Esophagus squamous epithelium (tissue), 4 donors: ENCODE measurements around the gene PEX11G.

Experiments used
- POLR2A ChIP-seq, 4 donors: fragments of 450-650 bp; IDR thresholded peaks; one replicate each; pipeline ENCODE4 v1.6.1; 2017; ENCODE audit warnings: antibody characterized with exemption in 4 of 4, mild to moderate bottlenecking in 4 of 4, moderate library complexity in 3 of 4
- TF ChIP-seq, protein P1 (sequence below), 6 experiments: fragments of 450-650 bp in 4 of 6; fragments of 200-600 bp in 2 of 6; sonication (generic) in 2 of 6; IDR thresholded peaks; one replicate each; pipeline ENCODE4 v1.5.1; 2016 to 2019; ENCODE audit warnings: antibody characterized with exemption in 6 of 6, mild to moderate bottlenecking in 4 of 6, moderate library complexity in 4 of 6

DNA sequence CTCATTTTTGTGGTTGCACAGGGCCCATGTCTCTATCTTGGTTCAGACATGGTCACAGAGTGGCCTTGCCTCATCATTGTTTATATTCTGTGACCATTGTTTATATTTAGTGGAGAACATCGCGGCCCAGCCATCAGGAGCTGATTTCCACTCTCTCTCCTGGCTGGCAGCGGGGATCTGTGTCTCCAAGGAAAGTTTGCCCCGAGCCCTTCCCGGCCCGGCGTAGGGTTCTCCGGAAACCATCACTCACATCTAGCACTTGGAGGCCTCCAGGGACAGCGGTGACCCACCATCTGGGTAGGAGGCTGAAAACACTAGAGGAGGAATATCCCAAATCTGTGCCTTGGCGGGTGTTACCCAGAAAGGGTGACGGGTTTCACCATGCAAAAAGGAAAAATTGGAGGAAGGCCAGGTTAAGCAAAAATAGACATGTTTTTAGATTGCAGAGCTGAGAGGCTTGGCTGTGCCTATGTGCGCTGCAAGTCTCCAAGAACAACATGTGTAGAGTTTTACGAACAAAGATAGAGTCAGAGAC, 26.3 kb upstream of the PEX11G start:
- TF ChIP-seq, protein P1, sequence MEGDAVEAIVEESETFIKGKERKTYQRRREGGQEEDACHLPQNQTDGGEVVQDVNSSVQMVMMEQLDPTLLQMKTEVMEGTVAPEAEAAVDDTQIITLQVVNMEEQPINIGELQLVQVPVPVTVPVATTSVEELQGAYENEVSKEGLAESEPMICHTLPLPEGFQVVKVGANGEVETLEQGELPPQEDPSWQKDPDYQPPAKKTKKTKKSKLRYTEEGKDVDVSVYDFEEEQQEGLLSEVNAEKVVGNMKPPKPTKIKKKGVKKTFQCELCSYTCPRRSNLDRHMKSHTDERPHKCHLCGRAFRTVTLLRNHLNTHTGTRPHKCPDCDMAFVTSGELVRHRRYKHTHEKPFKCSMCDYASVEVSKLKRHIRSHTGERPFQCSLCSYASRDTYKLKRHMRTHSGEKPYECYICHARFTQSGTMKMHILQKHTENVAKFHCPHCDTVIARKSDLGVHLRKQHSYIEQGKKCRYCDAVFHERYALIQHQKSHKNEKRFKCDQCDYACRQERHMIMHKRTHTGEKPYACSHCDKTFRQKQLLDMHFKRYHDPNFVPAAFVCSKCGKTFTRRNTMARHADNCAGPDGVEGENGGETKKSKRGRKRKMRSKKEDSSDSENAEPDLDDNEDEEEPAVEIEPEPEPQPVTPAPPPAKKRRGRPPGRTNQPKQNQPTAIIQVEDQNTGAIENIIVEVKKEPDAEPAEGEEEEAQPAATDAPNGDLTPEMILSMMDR (IDR thresholded peaks at IDR 0.05) = no peak
- TF ChIP-seq POLR2A (IDR thresholded peaks at IDR 0.05) = no peak
